Activated naive CD4-positive, alpha-beta T cell treated with anti-CD3 and anti-CD28 coated beads, Interleukin-2, amount 50 U/mL, for 16 hours (primary cell): ENCODE data around the gene APBA2.

ENCODE experiments used
- DNase-seq: peaks from one replicate; pipeline ENCODE4 v3.0.0-alpha.2; 2020

The APBA2 gene

DNA sequence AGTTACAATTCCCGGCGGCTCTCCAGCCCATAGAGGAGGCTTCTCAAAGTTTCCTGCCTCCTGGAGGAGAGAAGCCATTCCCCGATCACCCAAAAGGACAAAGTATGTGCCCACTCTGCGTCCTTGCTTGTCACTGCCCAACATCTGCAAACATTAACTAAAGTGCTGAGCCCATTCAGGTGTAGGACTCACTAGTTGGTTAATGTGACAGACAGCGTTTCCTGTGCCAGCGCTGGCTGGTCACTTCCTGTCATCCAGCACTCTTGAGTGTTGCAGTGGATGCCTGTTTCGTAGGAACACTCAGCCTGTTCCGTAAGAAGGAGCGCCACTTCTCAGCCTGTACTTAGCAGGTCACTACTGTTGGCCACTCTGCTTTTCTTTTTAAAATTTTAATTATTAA lies 100.3 kb downstream of the APBA2 start:
- no peak for DNase-seq

DNA sequence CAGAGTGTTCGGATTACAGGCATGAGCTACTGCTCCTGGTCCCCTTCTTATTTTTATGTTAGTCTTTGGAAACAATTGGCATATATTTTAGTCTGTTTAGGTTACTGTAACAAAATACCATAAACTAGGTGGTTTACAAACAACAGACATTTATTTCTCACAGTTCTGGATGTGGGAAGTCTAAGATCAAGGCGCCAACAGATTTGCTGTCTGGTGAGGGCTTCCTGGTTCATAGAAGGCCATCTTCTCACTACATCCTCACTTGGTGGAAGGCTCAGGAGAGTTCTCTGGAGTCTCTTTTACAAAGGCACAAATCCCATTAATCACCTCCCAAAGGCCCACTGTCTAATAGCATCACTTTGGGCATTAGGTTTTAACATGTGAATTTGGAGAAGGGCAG lies 101.0 kb downstream of the APBA2 start:
- no peak for DNase-seq

DNA sequence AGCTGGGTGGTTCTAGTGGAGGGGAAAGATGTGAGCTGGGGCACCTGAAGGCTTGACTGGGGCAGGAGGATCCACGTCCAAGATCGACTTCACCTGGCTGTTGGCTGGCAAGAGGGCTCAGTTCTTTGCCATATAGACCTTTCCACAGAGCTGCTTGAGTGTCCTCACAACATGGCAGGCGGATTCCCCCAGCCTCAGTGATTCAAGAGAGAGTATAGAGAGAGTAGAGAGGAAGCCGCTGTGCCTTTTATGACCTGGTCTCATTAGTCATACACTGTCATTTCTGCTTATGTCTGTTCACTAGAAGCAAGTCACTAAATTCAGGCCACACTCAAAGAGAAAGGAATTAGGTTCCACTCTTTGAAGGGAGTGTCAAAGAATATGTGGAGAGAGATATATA lies 101.6 kb downstream of the APBA2 start:
- peak; percentile 34 for DNase-seq

DNA sequence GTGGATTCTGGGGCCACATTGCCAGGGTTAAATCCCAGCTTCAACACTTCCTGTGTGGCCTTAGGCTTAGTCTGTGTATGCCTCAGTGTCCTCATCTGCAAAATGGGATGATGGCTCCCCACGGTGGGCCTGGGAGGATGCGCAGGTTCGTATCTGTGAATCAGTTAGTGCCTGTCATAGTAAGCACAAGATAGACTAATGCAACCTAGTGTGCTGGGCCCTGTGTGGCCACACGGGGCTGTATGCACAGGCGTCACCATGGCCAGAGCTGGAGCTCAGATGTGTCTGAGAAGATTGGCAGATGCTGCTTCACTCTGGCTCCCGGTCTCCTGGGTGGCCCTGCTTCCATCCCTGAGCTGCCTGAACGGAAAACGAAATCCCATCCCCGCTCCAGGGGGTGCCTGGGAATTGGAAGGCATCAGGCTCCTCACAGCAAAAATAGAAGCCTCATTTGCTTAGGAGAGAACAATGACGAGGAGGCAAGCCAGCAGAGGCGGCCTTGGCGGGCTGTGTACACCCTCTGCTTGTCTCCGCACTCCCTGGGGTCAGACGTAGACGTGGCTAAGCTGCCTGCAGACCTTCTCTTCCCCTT lies 103.6 kb downstream of the APBA2 start:
- no peak for DNase-seq

GRCh38 chr15:28989896-28990295 lies 104.1 kb downstream of the APBA2 start:
- DNase-seq = no peak

GRCh38 chr15:28990390-28990789 lies 104.6 kb downstream of the APBA2 start:
- no peak for DNase-seq

DNA sequence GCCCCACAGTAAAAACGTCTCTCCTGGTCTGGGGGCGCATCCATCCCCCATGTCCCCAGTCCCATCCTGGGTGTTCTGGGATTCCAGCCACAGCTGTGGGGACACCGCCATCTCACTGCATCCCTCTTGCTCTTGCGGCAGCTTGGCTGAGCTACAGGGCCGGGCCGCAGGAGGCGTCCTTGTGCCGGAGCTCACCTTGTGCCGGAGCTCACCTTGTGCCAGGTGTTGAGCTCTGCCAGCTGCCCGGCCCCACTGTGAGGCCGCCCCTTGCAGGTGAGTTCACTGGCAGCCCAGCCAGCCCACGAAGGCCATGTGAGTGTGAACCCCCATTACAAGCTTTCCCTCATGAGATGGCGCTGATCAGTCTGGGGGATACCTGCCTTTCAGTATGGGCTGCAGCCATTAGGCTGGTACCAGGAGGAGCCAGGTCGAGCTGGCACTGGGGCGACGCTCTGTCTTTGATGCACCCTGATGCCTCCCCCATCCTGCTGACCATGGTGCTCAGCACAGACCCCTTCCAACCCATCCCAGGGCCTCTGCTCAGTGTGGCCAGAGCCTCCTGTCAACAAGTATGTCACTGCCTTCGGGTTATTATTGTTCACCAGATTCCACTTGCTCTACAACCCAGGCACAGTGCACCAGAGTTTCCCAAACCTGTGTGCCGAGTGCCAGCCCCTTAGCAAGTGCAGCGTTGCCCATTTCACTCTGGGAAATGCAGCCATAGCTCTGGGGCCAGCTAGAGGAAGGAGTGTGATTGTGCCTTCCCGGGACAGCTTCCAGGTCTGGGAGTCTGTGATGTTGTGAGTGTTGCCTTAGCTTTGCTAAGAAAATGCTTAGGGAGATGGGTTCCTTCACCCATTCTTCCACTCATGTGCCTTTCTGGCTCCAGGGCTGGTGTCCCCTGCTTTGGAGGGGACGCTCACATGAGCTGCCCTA lies 105.7 kb downstream of the APBA2 start:
- DNase-seq = no peak

GRCh38 chr15:28992336-28992864 lies 106.6 kb downstream of the APBA2 start:
- DNase-seq = no peak

GRCh38 chr15:28993051-28993719 lies 107.4 kb downstream of the APBA2 start:
- DNase-seq = no peak

- no peak for DNase-seq
Measured at GRCh38 chr15:28993720-28994053, 107.9 kb downstream of the APBA2 start.

DNA sequence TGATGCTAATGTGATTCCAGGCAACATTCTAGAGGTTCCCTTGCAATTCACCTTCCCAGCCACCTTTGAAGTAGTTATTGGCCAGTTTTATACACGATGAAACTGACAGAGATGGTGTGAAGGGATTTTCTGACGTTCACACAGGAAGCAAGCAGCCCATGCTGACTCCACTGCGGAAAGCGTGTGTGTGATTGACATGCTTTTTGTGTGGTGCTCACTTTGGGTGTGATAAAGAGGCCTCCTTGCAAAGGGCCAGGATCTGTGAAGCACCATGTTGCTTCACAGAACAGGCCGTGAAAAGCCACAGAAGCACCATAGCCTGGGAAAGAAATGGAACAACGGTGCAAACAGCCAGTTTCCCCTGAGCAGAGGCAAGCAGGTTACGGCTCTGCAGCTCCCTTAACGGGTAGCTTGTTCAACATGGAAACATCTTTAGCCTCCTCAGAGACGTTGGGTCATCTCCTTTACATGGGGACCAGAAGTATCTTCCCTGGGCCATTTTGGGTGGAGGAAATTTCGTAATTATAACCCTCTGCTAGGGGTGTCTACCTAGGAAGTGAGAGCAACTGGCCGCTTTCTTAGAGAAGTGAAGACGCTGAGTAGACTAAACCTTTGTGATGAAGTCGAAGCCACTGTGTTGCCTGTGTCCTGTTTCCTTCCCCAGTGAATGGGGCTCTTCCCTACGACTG lies 108.5 kb downstream of the APBA2 start:
- DNase-seq = peak; percentile 31

DNA sequence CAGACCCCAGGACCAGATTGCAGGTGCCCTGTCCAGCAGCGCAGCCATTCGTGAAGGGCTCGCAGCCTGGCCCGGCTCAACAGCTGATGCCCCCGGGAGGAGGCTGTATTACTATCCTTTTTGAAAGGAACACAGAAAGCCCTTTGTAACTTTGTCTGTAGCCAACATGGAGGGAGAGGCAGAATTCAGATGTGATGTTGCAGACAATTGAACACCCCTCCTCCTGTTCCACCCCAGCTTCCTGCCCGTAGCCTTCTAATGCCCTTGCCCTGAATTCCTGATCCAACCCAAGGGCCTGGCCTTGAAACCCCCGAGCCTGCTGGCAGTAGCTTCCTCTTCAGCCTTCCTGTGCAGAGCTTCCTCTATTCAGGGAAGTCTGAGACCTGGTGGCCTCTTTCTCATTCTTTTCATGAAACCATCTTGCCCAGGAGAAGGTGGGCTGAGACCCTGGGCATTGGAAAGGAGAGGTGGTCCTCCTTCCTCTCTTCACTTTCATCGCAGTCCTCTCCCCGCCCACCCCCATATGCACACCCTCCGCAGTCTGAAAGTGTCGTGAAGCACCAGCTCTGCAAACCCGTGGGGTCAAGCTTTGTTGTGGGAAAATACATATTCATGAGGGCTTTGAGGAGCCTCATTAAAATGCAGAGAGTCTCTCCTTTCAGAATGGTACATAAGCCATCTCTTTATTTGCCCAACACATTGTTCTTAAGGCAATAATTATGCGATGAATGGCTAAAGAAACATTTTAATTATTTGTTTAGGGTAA lies 109.2 kb downstream of the APBA2 start:
- no peak for DNase-seq

DNA sequence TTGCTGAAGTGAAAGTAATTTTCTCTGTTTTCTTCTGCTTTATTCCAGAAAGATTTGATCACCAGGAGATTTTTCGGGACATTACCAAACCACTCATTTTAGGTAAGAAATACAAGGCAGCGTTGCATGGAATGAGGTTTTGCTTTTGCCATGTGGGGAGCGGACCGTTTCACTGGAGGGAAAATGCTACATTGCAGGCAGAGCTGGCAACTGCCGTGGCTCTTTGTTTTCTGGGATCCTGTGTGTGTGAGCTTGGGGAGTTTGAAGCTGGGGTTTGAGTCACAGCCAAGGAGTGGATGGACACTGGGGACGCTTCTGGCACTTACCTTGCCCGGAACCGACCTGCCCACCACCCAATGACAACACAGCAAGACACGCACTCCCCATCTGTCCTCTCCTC lies 109.9 kb downstream of the APBA2 start:
- no peak for DNase-seq

DNA sequence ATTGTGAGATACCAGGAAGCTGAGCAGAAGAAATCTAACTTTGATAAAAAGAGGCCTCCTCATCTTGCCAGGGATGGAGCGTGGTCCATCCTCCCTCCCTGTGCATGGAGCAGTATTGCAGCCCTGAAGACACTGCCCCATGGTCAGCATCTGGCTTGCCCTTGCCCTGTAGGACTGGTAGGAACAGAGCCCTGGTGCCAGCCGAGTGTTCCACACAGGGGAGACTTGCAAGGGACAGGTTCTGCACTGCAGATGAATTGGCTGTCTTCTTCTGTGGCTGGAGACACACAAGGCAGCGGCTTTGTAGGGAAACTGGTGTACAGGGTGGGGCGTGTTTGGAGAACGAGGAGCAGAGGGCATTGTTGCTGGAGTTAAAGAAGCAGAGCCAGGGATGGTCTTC lies 110.5 kb downstream of the APBA2 start:
- DNase-seq = no peak

DNA sequence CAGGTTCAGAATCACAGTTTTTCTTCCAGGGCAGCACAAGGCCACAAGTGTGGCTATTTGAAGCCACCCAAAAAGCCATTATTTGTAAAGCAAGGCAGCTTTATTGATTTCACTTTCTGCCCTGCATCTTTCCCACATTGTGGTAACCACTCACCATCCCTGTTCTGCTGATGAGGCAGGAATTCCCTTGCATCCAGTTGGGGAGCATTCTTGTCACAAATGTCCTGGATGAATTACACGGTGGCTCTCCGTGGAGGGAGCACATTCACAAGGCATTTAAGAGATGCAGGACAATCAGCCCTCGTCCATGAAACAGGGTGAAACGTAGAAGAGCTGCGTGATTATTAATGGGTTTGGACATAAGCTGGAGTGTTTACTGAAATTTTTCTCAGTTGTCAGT lies 111.2 kb downstream of the APBA2 start:
- DNase-seq = no peak

DNA sequence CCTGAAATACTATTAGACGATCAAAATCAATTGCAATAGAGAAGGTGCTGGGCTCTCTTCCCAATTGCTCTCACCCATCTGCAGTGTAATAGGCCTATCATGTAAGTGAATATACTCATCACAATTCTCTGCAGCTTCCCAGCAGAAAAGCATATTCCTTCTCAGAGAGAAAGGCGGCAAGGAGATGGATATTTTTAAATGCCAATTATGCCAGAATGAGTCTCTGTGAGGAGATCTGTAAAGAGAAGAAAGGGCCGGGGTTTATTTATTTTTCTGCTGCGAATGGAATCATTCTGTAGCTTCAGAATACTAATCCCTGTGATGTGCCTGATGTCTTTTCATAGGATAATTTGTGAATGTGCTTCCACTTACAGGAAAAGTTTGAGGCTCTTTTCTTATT lies 112.0 kb downstream of the APBA2 start:
- no peak for DNase-seq

DNA sequence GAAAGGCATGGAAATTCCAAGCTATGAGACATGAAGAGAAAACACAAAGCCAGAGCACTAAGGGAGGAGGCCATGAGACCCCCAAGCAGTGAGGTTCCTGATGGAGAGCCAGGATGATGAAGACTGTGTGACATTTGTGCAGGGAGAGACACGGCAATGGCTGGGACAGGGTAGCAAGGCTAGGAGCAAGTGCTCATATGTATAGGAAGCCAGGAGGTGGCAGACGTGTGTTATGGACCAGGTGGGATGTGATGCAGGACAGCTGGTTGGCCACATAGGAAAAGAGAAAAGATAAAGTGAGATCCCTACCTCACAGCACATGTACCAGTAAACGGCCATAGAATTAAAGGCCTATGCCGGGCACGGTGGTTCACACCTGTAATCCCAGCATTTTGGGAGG lies 112.7 kb downstream of the APBA2 start:
- no peak for DNase-seq

GRCh38 chr15:29003191-29003839 lies 117.5 kb downstream of the APBA2 start:
- no peak for DNase-seq

DNA sequence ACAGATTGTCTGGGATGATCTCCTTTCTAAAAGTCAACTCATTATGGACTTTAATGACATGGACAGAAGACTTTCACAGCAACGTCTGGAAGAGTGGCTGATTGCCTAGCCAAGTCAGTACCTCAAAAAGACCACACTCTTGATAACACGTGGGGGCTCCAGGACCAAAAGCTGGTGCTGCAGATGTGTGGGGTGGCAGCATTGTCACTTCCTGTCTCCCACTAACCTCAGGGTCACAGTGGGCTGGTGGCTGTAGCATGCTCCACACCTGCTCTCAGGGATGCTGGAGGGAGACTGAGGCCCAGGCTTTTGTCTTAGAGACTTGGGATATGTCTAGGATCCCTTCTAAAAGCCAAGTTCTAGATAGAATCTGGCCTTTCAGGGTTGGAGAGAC lies 118.1 kb downstream of the APBA2 start:
- no peak for DNase-seq

DNA sequence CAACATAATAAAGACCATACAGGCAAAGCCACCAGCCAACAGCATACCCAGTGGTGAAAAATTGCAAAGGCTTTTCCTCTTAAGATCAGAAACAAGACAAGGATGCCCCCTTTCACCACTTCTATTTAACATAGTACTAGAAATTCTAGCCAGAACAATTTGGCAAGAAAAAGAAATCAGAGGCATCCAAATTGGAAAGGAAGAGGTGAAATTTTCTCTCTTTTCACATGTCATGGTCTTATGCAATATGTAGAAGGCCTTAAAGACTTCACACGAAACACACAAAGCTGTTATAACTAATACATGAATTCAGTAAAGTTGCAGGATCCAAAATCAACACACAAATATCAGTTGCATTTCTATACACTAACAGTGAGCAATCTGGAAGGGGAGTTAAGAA lies 120.2 kb downstream of the APBA2 start:
- no peak for DNase-seq

DNA sequence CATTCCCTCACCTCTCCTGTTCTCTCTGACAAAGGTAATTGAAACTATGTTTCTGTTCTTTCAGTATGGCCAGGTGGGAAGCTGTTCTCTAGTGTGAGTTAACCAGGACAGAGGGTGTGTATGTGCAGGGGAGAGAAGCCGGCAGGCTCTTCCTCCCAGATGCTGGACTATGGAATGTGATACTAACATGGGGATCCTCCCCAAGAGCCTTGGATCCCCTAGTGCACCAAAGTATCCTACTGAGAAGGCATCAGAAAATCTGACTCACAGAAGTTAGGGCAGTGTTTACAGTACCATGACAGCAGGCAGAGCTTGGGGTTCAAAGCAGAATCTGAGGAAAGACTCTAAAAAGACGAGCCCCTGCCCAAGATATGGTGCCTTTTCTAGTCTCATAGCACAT lies 123.1 kb downstream of the APBA2 start:
- DNase-seq = no peak

DNA sequence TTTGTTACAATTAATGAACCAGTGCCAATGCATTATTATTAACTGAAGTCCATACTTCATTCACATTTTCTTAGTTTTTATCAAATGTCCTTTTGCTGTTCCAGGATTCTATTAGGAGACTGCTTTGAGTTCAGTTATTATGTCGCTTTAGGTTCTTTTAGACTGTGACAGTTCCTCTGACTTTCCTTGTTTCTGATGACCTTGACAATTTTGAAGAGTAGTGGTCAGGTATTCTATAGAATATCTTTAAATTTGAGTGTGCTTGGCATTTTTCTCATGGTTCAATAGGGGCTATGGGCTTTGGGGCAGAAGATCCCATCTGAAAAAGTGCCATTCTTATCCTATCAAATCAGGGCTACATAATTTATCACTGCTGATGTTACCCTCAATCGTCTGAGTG lies 126.3 kb downstream of the APBA2 start:
- DNase-seq = no peak
